Hindlimb muscle (tissue), 1 donor: ENCODE measurements around the gene THRAP3. TPM values are rescaled to one million over a fixed set of nuclear protein-coding genes. Genes with fewer than 3 reads are reported as not detected.

Experiments
- DNase-seq: peaks from one replicate; pipeline ENCODE4 v3.0.0-alpha.2; 2013
- polyA plus RNA-seq: library from polyadenylated mRNA; unstranded; fragments of 120-200 nt; gene quantifications from one replicate; pipeline ENCODE4 v1.2.1, GENCODE V29; 2013; ENCODE audit not compliant: insufficient read length

THRAP3 gene
- polyA plus RNA-seq, 1 donor: 99.8 TPM

- no peak for DNase-seq
These were observed 103.3 kb downstream of the THRAP3 start for GRCh38 chr1:36327421-36328087.

GRCh38 chr1:36328088-36328480 lies 103.8 kb downstream of the THRAP3 start:
- DNase-seq: no peak

GRCh38 chr1:36328713-36329112 lies 104.5 kb downstream of the THRAP3 start:
- no peak for DNase-seq

- no peak for DNase-seq
These were observed 105.6 kb downstream of the THRAP3 start for GRCh38 chr1:36329817-36330216.

- no peak for DNase-seq
These were observed 106.7 kb downstream of the THRAP3 start for GRCh38 chr1:36330940-36331339.

GRCh38 chr1:36337830-36338229 lies 113.6 kb downstream of the THRAP3 start:
- no peak for DNase-seq

- no peak for DNase-seq
These were observed 115.0 kb downstream of the THRAP3 start for GRCh38 chr1:36339215-36339614.

- DNase-seq: no peak
These were observed 115.4 kb downstream of the THRAP3 start for GRCh38 chr1:36339615-36340014.

- no peak for DNase-seq
These were observed 117.5 kb downstream of the THRAP3 start for GRCh38 chr1:36341626-36342320.

- DNase-seq: no peak
These were observed 118.4 kb downstream of the THRAP3 start for GRCh38 chr1:36342426-36343185.

- DNase-seq: no peak
These were observed 119.6 kb downstream of the THRAP3 start for GRCh38 chr1:36343651-36344394.

- no peak for DNase-seq
These were observed 120.1 kb downstream of the THRAP3 start for GRCh38 chr1:36344395-36344680.

GRCh38 chr1:36345353-36345752 lies 121.1 kb downstream of the THRAP3 start:
- no peak for DNase-seq

- no peak for DNase-seq
These were observed 122.6 kb downstream of the THRAP3 start for GRCh38 chr1:36346741-36347370.

GRCh38 chr1:36349241-36349671 lies 125.0 kb downstream of the THRAP3 start:
- peak; percentile 34 for DNase-seq

- DNase-seq: peak; percentile 24
These were observed 125.6 kb downstream of the THRAP3 start for GRCh38 chr1:36349839-36350238.

GRCh38 chr1:36350659-36351226 lies 126.5 kb downstream of the THRAP3 start:
- no peak for DNase-seq

GRCh38 chr1:36351227-36351977 lies 127.2 kb downstream of the THRAP3 start:
- peak; percentile 16 for DNase-seq

GRCh38 chr1:36352125-36352909 lies 128.1 kb downstream of the THRAP3 start:
- no peak for DNase-seq
